Heart left ventricle (tissue), 16 donors: ENCODE results near the gene AKAP13. TPM values are rescaled to one million over a fixed set of nuclear protein-coding genes. Genes with fewer than 3 reads are reported as not detected.
"Not testable (repeated sequence)": the region's sequence is repeated elsewhere in the genome, so short reads cannot be mapped to it uniquely, and the experiment has no call there.

Source experiments
- ATAC-seq, 4 donors: fragments of 200-7000 bp; cut with Tn5 transposase; one replicate each; pipeline ENCODE4 v1.9.1; 2020 to 2022; ENCODE audit warnings: moderate library complexity in 4 of 4, mild to moderate bottlenecking in 3 of 4, moderate number of reproducible peaks in 1 of 4
- DNase-seq, 5 donors: peaks; one replicate each; pipeline ENCODE4 v3.0.0-alpha.2; 2020
- H3K27ac ChIP-seq, 12 donors: fragments of 200-600 bp; sonication (generic) in 4 of 12; one replicate each; pipeline versions ENCODE4 v1.5.0 to v1.8.0; 2016 to 2022; ENCODE audit warnings: mild to moderate bottlenecking in 2 of 12
- H3K27me3 ChIP-seq, 9 donors: fragments of 200-600 bp; sonication (generic) in 2 of 9; one replicate each; pipeline versions ENCODE4 v1.5.1 to v1.8.0; 2016 to 2022; ENCODE audit warnings: mild to moderate bottlenecking in 3 of 9
- H3K36me3 ChIP-seq, 9 donors: fragments of 200-600 bp; sonication (generic) in 2 of 9; one replicate each; pipeline versions ENCODE4 v1.5.0 to v1.8.0; 2018 to 2022; ENCODE audit warnings: mild to moderate bottlenecking in 2 of 9
- H3K4me1 ChIP-seq, 12 donors: fragments of 200-600 bp; sonication (generic) in 4 of 12; one replicate each; pipeline versions ENCODE4 v1.5.0 to v1.8.0; 2016 to 2022; ENCODE audit warnings: mild to moderate bottlenecking in 3 of 12
- H3K4me3 ChIP-seq, 12 donors: fragments of 200-600 bp; sonication (generic) in 4 of 12; one replicate each; pipeline versions ENCODE4 v1.5.0 to v1.8.0; 2017 to 2022; ENCODE audit warnings: mild to moderate bottlenecking in 9 of 12, moderate library complexity in 4 of 12
- H3K9me3 ChIP-seq, 12 donors: fragments of 200-600 bp; sonication (generic) in 4 of 12; one replicate each; pipeline versions ENCODE4 v1.5.0 to v1.8.0; 2016 to 2022; ENCODE audit warnings: mild to moderate bottlenecking in 1 of 12
- POLR2A ChIP-seq, 2 donors: fragments of 450-650 bp; IDR thresholded peaks; one replicate each; pipeline ENCODE4 v1.6.1; 2017; ENCODE audit warnings: antibody characterized with exemption in 2 of 2, mild to moderate bottlenecking in 2 of 2, moderate library complexity in 2 of 2
- WGBS, 4 donors: extraction: QIAGEN DNeasy Blood & Tissue Kit in 2 of 4; methylation state at CpG; one replicate each; pipeline versions ENCODE4 v1.1.5 to v1.1.7; 2013 to 2018; 5-methylcytosine and 5-hydroxymethylcytosine counted together
- intact Hi-C, 10 donors: fragments of 100-400 bp; cut with DNase I; formaldehyde crosslinking; loops; one replicate each; pipeline versions ENCODE4 v1.11.1 to v1.14.2; 2022
- microRNA counts, 2 donors: library from miRNA; unstranded; fragments of <30 nt; microRNA quantifications; one replicate each; lab custom pipeline; 2016
- microRNA-seq, 4 donors: library from miRNA; unstranded; fragments of <30 nt; microRNA quantifications; one replicate each; pipeline versions ENCODE4 to v1.2.0, GENCODE V29; 2017 to 2020
- polyA plus RNA-seq, 2 donors: library from polyadenylated mRNA; stranded (reverse); fragments of 200-250 nt; gene quantifications; one replicate each; pipeline ENCODE4 v1.2.3, GENCODE V29; 2013
- total RNA-seq, 9 donors: library from RNA; depleted of rRNA in 2 of 9; stranded (reverse); fragments of >200 nt in 2 of 9; fragmentation: NEBNext Ultra II Directional in 3 of 9; extraction: Animal tissue kit (Norgen Biotek cat#: 25700) in 3 of 9; gene quantifications; one replicate each; pipeline versions ENCODE4 v1.1.0 to v1.2.4, GENCODE V29; 2016 to 2023
- TF ChIP-seq, protein P1 (sequence below), 12 donors: fragments of 200-600 bp; sonication (generic) in 4 of 12; IDR thresholded peaks; one replicate each; pipeline versions ENCODE4 v1.5.0 to v1.8.0; 2018 to 2022; ENCODE audit warnings: antibody characterized with exemption in 12 of 12, mild to moderate bottlenecking in 5 of 12
- donor health status: ischemic (EF 13 %, LVEDD 7.1; RV severe dilation, severe dysfunction).
- donor health status: healthy with polysubstance abuse.
- donor health status: DM: no; HTN: yes; CAD: no.
- donor health status: DM: no; HTN: no; CAD: no.
- donor health status: ischemic (EF 25% LVEDD 6.9; RV normal size, moderate dysfunction).
- donor health status: ischemic (EF 25% LVEDD 5.7; RV mildly dilated, moderate dysfunction).
- donor health status: healthy.
- donor health status: DM: yes; HTN: yes; CAD: no.
- donor health status: ischemic (EF 35%, LVEDD 5.7; RV mildly dilated, moderate dysfunction).
- donor health status: nonischemic (EF 11% LVEDD 7.7; RV severe dilation, severe dysfunction).
- donor health status: DM: yes; HTN: yes; CAD: no.
- donor health status: PGD.
- donor health status: ischemic (EF 29% LVEDD 5.4; RV normal size, mild dysfunction).
- donor health status: nonischemic (EF 23%, LVEDD 6.1; RV moderate dilation, normal function).

The AKAP13 gene
- total and polyA plus RNA-seq, 11 donors, result 124 to 598 (median 340) TPM

DNA sequence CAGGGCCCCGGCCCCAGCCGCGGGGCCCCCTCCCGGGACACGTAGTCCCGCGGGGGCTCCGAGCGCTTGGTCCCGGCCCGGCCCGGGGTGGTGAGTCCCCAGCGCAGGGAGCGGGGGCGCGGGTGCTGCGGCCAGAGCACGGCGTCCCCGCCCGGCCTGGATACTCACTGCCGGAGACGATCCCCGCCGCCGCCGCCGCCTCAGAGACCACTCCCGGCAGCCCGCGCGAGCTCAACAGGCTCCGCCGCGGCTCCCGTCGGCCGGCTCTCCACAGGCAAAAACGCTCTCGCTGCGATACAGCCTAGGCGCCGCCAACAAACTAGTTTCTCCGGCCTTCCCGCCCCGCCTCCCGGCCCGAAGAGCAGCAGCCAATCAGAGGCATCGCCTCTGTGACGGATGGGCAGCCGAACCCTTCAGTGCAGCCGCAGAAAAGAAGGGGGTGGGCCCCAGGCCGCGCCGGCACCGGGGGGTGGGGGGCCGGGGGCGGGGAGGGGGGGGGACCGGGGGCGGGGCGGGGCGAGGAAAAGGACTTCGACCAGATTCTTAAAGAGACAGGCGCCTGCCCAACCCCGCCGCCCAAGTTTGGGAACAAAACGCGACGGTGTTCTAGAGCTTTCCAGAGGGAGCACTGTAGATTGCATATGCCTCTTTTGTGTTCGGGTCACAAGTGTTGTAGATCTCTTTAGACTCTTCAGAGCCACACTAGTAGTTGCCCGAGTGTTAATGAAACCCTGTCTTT lies 414.4 kb downstream of the AKAP13 start, which contains the start of gene KLHL25:
Gene KLHL25 (minus strand): TSS at position 328 of the 739 bp plus-strand sequence. CDS start 25,115 bp downstream, outside the sequence.
- ATAC-seq (peak; percentile 96 to 99 (median 98)), DNase-seq (peak; percentile 96 to 97 (median 96))
- Histone ChIP-seq H3K27me3 (no peaks in the 10 kb centered on the region), H3K4me3 (peak within 1 kb of the TSS; percentile 60 to 99 (median 84)), H3K4me1 (peaks cover 0 to 26% (median 19%) of the 10 kb centered on the region in 12 donors), H3K36me3 (no peaks in the 10 kb centered on the region), H3K9me3 (no peaks in the 10 kb centered on the region), H3K27ac (peak within 1 kb of the TSS; percentile 57 to 95 (median 90))
- intact Hi-C loops, result loop anchor here in 6 of 10 donors (5.0 kb wide), 4 partner anchors 42 to 62 kb away; no protein-coding TSS in a partner anchor
- 0 to 2% (median 1%) methylated on average over 27 to 71 of the region's 71 CpGs for WGBS, 4 donors
- TF ChIP-seq, protein P1, sequence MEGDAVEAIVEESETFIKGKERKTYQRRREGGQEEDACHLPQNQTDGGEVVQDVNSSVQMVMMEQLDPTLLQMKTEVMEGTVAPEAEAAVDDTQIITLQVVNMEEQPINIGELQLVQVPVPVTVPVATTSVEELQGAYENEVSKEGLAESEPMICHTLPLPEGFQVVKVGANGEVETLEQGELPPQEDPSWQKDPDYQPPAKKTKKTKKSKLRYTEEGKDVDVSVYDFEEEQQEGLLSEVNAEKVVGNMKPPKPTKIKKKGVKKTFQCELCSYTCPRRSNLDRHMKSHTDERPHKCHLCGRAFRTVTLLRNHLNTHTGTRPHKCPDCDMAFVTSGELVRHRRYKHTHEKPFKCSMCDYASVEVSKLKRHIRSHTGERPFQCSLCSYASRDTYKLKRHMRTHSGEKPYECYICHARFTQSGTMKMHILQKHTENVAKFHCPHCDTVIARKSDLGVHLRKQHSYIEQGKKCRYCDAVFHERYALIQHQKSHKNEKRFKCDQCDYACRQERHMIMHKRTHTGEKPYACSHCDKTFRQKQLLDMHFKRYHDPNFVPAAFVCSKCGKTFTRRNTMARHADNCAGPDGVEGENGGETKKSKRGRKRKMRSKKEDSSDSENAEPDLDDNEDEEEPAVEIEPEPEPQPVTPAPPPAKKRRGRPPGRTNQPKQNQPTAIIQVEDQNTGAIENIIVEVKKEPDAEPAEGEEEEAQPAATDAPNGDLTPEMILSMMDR (IDR thresholded peaks at IDR 0.05), result no peak
- TF ChIP-seq POLR2A (IDR thresholded peaks at IDR 0.05), result peak in 1 of 2 donors; percentile 93

DNA sequence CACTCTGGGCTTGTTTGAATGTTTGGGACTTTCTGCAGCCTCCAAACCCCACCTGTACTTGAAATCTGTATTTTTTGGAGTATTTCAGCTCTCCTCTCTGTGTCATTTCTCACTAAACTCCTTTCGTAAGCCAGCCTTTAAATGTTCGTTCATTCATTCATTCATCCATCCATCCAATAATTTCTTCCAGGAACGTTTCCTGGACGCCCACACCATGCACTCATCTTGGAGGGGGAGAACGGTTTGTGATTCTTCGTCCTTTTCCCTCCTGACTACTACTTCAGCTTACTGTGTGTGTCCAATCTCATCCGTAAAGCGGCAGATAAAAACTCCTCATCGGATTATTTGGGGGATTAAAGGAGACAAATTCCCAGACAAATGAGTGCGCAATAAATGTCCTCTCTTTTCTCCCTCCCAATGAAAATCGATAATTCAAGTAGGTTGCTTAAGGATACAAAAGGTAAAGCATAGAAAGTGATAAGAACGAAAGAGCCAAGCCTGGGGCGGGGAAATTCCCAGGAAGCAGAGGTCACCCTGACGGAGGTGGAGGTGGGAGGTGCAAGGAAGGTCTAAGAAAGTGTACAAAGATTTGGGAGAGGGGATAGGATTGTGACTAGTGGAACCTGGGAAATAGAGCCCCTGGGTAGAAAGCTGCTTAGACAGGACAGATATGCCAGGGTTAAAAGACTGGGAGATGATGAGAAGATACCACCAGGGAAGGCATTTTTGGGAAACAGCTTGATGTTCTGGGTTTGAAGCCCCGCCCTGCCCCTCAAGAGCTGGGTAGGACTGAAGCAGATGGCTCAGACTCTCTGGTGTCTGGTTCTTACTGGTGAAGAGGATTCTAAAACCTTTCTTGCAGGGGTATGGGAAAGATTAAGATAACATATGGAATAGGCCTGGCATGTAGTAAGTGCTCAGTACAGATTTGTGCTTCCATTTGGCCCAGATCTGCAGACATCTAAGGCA lies 415.2 kb downstream of the AKAP13 start:
- TF ChIP-seq POLR2A (IDR thresholded peaks at IDR 0.05), result no peak
- TF ChIP-seq, protein P1 (IDR thresholded peaks at IDR 0.05), result no peak
- H3K27me3 ChIP-seq, result no peaks in the 10 kb centered on the region
- H3K36me3 ChIP-seq, result no peaks in the 10 kb centered on the region
- H3K9me3 ChIP-seq, result no peaks in the 10 kb centered on the region
- DNase-seq (no peak), ATAC-seq (no peak)
- intact Hi-C loops, result loop anchor here in 2 of 10 donors (5.0 kb wide), 2 partner anchors 42 to 63 kb away; no protein-coding TSS in a partner anchor
- peak overlapping the region in 6 of 12 donors; percentile 39 to 93 (median 68) for H3K27ac ChIP-seq
- peak overlapping the region; percentile 23 to 99 (median 77) for H3K4me3 ChIP-seq
- WGBS, 4 donors, result 45 to 50% (median 46%) methylated on average over 15 of the region's 15 CpGs
- H3K4me1 ChIP-seq, result peaks cover 0 to 31% (median 19%) of the 10 kb centered on the region in 12 donors

DNA sequence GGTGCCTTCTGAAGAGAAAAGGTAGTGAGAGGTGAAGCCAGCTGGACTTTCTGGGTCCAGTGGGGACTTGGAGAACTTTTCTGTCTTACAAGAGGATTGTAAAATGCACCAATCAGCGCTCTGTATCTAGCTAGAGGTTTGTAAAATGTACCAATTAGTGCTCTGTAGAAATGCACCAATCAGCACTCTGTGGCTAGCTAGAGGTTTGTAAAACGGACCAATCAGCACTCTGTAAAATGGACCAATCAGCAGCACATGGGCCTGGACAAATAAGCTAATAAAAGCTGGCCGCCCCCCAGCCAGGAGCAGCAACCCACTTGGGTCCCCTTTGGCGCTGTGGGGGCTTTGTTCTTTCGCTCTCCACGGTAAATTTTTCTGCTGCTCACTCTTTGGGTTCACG lies 416.0 kb downstream of the AKAP13 start:
- H3K36me3 ChIP-seq, H3K27me3 ChIP-seq, H3K27ac ChIP-seq, DNase-seq, H3K9me3 ChIP-seq, ATAC-seq, H3K4me3 ChIP-seq: not testable (repeated sequence)
- intact Hi-C loops, result loop anchor here in 2 of 10 donors (5.0 kb wide), 2 partner anchors 41 to 64 kb away; no protein-coding TSS in a partner anchor
- H3K4me1 ChIP-seq, result peaks cover 0 to 34% (median 20%) of the 10 kb centered on the region in 12 donors
- WGBS, 4 donors, result 91 to 97% (median 94%) methylated on average over 7 of the region's 7 CpGs

MicroRNAs encoded within 50 kb of the gene (microRNA counts, 767-probe panel; counts per million panel counts)
- microRNA hsa-miR-1276 (lab: Ali Mortazavi, UCI), result 71.6 to 309 counts per million in 2 donors

Small RNAs within 50 kb of the gene (microRNA-seq; reads per million reads assigned to microRNA genes)
- gene MIR1276, result 0 to 0.77 (median 0.26) reads per million in 4 donors
- gene MIR7706, result 126 to 288 (median 250) reads per million in 4 donors
